ENCODE measurements around the gene LRP1B. TPM values are rescaled to one million over a fixed set of nuclear protein-coding genes. Genes with fewer than 3 reads are reported as not detected.

Gene LRP1B
- total and polyA plus RNA-seq, 8 donors = 0.03 to 1.6 (median 0.84) TPM

DNA sequence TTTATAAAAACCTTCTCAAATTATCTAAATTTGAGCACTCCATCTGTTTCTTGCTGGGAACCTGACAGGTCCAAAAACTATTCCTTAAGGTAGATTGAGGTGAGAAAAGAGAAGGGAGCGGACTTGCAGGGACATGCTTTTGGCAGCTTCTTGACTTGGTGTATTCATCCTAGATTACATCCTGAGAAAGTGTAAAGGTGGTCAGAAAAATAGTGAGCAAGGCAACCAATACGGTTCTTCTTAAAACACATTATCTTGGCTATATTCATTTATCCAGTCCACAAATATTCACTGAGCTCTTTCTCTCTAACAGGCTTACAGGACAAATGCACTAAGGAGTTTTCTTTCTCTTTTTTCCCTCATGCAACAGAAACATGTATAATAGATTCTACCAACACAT is 230.0 kb downstream of the LRP1B start:
- H3K27me3 ChIP-seq = no peaks in the 10 kb centered on the region
- TF ChIP-seq, protein P1, sequence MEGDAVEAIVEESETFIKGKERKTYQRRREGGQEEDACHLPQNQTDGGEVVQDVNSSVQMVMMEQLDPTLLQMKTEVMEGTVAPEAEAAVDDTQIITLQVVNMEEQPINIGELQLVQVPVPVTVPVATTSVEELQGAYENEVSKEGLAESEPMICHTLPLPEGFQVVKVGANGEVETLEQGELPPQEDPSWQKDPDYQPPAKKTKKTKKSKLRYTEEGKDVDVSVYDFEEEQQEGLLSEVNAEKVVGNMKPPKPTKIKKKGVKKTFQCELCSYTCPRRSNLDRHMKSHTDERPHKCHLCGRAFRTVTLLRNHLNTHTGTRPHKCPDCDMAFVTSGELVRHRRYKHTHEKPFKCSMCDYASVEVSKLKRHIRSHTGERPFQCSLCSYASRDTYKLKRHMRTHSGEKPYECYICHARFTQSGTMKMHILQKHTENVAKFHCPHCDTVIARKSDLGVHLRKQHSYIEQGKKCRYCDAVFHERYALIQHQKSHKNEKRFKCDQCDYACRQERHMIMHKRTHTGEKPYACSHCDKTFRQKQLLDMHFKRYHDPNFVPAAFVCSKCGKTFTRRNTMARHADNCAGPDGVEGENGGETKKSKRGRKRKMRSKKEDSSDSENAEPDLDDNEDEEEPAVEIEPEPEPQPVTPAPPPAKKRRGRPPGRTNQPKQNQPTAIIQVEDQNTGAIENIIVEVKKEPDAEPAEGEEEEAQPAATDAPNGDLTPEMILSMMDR (IDR thresholded peaks at IDR 0.05) = no peak
- no peak for ATAC-seq
- H3K36me3 ChIP-seq = no peaks in the 10 kb centered on the region
- DNase-seq = no peak
- H3K9me3 ChIP-seq = no peaks in the 10 kb centered on the region
- no peak overlapping the region for H3K4me3 ChIP-seq
- intact Hi-C loops (cut with DNase I) = no loop called here
- no peaks in the 10 kb centered on the region for H3K4me1 ChIP-seq
- H3K27ac ChIP-seq = no peak overlapping the region

DNA sequence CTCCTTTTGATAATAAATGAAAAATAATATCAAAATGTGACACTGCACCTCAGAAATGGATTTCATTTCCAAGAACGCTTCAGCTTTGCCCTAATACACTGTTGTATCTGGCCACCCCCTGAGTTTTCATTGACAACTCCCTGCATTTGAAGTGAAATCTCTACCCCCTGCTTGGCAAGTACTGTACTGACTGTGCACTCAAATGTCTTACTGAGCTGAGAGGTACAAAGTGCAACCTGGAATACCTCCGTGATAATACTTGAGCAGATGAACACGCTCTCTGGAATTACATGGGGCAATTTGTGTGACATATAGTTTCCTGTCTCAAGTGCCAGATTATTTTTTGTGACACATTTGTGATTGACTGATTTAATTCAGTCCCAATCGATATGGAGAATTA is 231.1 kb downstream of the LRP1B start:
- no peak for DNase-seq
- H3K27me3 ChIP-seq = no peaks in the 10 kb centered on the region

DNA sequence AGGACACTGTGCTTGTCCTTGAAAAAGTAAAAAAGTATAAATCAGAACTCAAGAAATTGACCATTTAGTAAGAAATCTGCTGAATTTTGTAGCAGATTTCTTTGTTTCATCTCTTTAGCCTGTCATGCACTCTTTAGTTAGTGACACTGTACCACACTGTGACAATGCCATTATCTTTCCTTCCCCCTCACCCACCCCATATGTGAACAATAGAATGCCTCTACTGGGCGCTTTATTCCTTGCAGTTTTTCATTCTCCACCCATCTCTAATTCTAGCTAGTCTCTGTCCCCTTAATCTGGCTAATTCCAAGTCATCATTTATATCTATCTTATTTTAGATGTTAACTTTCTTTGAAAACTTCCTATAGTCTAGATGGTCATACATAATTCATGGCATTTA is 241.0 kb downstream of the LRP1B start:
- Histone ChIP-seq H3K4me1 (no peaks in the 10 kb centered on the region), H3K4me3 (no peak overlapping the region), H3K9me3 (no peaks in the 10 kb centered on the region), H3K27ac (no peak overlapping the region), H3K27me3 (no peaks in the 10 kb centered on the region), H3K36me3 (no peaks in the 10 kb centered on the region)
- no peak for ATAC-seq
- TF ChIP-seq, protein P1 (IDR thresholded peaks at IDR 0.05) = no peak
- DNase-seq = no peak
- intact Hi-C loops (cut with DNase I) = no loop called here

More for the DNA sequence above, 231.1 kb downstream of the LRP1B start:
- intact Hi-C loops (cut with DNase I) = no loop called here
- Histone ChIP-seq H3K9me3 (no peaks in the 10 kb centered on the region), H3K27ac (no peak overlapping the region), H3K36me3 (no peaks in the 10 kb centered on the region), H3K4me3 (no peak overlapping the region), H3K4me1 (no peaks in the 10 kb centered on the region)
- TF ChIP-seq, protein P1 (IDR thresholded peaks at IDR 0.05) = no peak
- ATAC-seq = peak; percentile 55

DNA sequence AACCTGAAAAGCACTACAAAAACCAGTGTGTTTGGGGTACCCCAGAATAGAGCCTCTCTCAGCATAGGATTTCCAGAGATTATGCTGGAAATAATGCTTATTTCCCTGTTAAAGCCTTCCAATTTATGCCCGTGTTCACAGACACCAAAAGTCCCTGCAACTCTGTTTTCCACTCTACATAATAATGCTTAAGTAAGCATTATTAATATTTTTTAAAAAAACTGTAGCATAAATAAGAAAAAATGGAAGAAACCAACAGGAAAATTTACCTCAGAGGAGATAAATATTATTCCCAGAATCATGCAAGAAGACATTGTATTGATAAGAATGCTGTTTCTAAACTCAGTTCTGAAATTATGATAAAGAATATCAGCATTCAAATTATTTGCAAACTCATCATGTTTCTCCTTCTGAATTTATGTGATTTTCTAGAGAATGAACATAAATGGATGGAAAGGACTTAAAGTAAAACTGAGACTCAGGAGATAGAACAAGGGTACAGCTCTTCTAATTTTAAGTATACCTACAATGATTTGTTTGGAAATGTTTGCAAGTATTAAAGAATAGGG is 241.7 kb downstream of the LRP1B start:
- ATAC-seq = no peak
- H3K4me1 ChIP-seq = no peaks in the 10 kb centered on the region
- no peaks in the 10 kb centered on the region for H3K36me3 ChIP-seq
- intact Hi-C loops (cut with DNase I) = no loop called here
- no peaks in the 10 kb centered on the region for H3K27me3 ChIP-seq
- H3K27ac ChIP-seq = no peak overlapping the region
- H3K4me3 ChIP-seq = no peak overlapping the region
- TF ChIP-seq, protein P1 (IDR thresholded peaks at IDR 0.05) = no peak
- no peak for DNase-seq
- H3K9me3 ChIP-seq = no peaks in the 10 kb centered on the region

DNA sequence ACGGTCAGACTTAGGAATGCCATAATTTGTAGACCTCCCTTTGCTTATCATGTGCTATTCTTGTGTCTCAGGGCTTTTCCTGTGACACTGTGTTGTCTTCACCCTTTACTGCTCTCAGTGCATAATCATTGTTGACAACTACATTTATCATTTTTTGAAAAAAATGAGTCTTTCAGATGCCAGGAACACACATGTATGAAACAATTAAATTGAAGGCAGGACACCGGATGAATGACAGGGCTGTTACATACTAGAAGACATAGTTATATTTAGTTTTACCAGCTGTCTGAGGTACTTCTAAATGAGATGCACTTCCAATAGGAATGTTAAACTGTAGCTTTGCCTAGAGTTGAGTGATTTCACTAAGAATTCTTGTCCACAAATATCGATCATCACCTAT is 243.5 kb downstream of the LRP1B start:
- H3K4me1 ChIP-seq = no peaks in the 10 kb centered on the region
- intact Hi-C loops (cut with DNase I) = no loop called here
- no peaks in the 10 kb centered on the region for H3K36me3 ChIP-seq
- no peak for ATAC-seq
- no peak overlapping the region for H3K4me3 ChIP-seq
- TF ChIP-seq, protein P1 (IDR thresholded peaks at IDR 0.05) = no peak
- H3K9me3 ChIP-seq = no peaks in the 10 kb centered on the region
- H3K27me3 ChIP-seq = no peaks in the 10 kb centered on the region
- H3K27ac ChIP-seq = no peak overlapping the region
- DNase-seq = no peak

All from left lung (tissue), 10 donors.